GM06990 (cell line): ENCODE data around the gene FMN2.

Experiments used
- DNase-seq: peaks from one replicate; pipeline ENCODE4 v3.0.0-alpha.2; 2011; ENCODE audit not compliant: insufficient read length; ENCODE audit errors: extremely low read depth
- H3K27me3 ChIP-seq: replicated peaks from 2 replicates; pipeline ENCODE4 v1.6.0; 2011; ENCODE audit warnings: low read length; ENCODE audit not compliant: control insufficient read depth, insufficient read depth
- H3K36me3 ChIP-seq: 2 replicates; pipeline ENCODE4 v1.5.1; 2011; ENCODE audit warnings: low read length; ENCODE audit not compliant: control insufficient read depth, insufficient read depth
- H3K4me3 ChIP-seq: replicated peaks from 2 replicates; pipeline ENCODE4 v1.5.1; 2011; ENCODE audit warnings: low read depth, mild to moderate bottlenecking, control low read depth, low read length
- TF ChIP-seq, protein P1 (sequence below): IDR thresholded peaks from 2 replicates; pipeline ENCODE4 v1.5.1; 2011; ENCODE audit warnings: low read length, control low read depth, mild to moderate bottlenecking, inconsistent platforms; ENCODE audit not compliant: insufficient read depth, poor library complexity, severe bottlenecking

The FMN2 gene

DNA sequence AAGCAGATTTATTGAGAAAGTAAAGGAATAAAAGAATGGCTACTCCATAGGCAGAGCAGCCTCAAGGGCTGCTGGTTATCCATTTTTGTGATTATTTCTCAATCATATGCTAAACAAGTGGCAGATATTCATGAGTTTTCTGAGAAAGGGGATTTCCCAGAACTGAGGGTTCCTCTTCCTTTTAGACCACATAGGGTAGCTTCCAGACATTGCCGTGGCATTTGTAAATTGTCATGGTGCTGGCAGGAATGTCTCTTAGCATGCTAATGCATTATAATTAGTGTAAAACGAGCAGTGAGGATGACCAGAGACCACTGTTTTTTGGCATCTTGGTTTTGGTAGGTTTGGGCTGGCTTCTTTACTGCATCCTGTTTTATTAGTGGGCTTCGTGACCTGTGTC lies 16.8 kb upstream of the FMN2 start:
- Histone ChIP-seq H3K27me3 (no peaks in the 10 kb centered on the region), H3K36me3 (no peaks in the 10 kb centered on the region), H3K4me3 (no peak overlapping the region)
- TF ChIP-seq, protein P1, sequence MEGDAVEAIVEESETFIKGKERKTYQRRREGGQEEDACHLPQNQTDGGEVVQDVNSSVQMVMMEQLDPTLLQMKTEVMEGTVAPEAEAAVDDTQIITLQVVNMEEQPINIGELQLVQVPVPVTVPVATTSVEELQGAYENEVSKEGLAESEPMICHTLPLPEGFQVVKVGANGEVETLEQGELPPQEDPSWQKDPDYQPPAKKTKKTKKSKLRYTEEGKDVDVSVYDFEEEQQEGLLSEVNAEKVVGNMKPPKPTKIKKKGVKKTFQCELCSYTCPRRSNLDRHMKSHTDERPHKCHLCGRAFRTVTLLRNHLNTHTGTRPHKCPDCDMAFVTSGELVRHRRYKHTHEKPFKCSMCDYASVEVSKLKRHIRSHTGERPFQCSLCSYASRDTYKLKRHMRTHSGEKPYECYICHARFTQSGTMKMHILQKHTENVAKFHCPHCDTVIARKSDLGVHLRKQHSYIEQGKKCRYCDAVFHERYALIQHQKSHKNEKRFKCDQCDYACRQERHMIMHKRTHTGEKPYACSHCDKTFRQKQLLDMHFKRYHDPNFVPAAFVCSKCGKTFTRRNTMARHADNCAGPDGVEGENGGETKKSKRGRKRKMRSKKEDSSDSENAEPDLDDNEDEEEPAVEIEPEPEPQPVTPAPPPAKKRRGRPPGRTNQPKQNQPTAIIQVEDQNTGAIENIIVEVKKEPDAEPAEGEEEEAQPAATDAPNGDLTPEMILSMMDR = no peak
- no peak for DNase-seq

GRCh38 chr1:240084337-240084736 lies 7.3 kb upstream of the FMN2 start:
- Histone ChIP-seq H3K27me3 (no peaks in the 10 kb centered on the region), H3K36me3 (no peaks in the 10 kb centered on the region), H3K4me3 (no peak overlapping the region)
- TF ChIP-seq, protein P1 = no peak
- no peak for DNase-seq

DNA sequence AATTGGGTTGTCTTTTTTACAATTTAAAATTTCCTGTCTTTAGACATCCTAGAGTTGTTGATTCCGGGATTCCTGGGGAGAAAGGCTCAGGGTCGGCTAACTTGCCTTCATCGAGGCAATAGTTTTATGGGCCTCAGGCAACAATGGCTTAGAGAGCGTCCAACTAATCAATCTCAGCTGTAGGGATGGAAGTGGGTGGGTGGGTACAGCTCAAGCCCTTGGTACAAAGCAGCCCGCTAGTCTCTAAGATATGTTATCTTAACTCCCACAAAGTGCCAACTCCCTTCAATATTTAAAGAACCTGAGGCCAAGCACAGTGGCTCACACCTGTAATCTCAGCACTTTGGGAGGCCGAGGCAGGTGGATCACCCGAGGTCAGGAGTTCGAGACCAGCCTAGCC lies 6.9 kb upstream of the FMN2 start:
- TF ChIP-seq, protein P1 = no peak
- DNase-seq = no peak
- no peaks in the 10 kb centered on the region for H3K27me3 ChIP-seq

DNA sequence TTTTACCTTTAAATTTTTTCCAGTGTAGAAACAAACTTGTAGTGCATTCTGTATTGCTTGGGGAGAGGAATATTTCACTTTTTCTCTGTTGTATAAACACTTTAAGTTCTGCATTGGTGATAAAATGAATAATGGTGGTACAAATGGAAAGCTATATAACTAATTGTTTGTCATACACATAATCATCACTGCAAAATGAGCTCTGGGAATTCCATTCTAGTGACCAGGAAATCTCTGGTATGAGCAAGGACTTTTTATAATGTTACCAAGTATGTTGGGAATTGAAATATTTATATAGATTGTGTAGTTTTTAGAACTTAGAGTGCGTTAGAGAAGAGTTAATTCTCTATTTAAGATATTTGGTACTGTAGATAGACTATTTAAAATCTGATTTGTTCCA lies 5.0 kb upstream of the FMN2 start:
- TF ChIP-seq, protein P1 = no peak
- Histone ChIP-seq H3K36me3 (no peaks in the 10 kb centered on the region), H3K4me3 (no peak overlapping the region), H3K27me3 (no peaks in the 10 kb centered on the region)
- DNase-seq = no peak

More for the DNA sequence above, 6.9 kb upstream of the FMN2 start:
- Histone ChIP-seq H3K4me3 (no peak overlapping the region), H3K36me3 (no peaks in the 10 kb centered on the region)

- H3K4me3 ChIP-seq = no peak overlapping the region
- no peaks in the 10 kb centered on the region for H3K27me3 ChIP-seq
- DNase-seq = no peak
Measured at GRCh38 chr1:240090014-240090413, 1.7 kb upstream of the FMN2 start.

More at GRCh38 chr1:240090014-240090413, 1.7 kb upstream of the FMN2 start:
- TF ChIP-seq, protein P1 = no peak
- H3K36me3 ChIP-seq = no peaks in the 10 kb centered on the region
